Measurements from ENCODE around the gene SUGP1.

The SUGP1 gene

DNA sequence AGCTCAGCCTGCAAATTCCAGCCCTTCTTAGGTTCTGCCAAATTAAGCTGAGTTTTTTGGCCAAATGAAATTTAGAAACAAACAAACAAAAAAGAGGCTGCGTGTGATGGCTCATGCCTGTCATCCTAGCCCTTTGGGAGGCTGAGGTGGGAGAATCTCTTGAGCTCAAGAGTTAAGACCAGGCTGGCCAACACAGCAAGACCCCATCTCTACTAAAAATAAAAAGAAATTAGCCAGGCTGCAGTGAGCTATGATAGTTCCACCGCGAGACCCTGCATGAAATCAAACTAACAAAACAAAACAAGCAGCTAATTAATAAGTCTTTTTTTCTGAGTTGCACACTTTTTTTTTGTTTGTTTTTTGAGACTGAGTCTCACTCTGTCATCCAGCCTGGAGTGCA is 90.6 kb downstream of the SUGP1 start:
- no peak for DNase-seq (ENCODE audit: low read depth)

DNA sequence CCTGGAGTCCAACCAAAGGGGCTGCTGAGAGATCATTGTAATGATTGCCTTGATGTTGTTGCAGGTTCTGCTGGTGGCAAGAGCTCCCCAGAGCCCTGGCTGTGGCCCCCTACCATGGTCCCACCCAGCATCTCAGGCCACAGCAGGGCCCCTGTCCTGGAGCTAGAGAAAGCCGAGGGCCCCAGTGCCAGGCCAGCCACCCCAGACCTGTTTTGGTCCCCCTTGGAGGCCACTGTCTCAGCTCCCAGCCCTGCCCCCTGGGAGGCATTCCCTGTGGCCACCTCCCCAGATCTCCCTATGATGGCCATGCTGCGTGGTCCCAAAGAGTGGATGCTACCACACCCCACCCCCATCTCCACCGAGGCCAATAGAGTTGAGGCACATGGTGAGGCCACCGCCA is 93.1 kb downstream of the SUGP1 start:
- no peak for DNase-seq (ENCODE audit: low read depth)

DNA sequence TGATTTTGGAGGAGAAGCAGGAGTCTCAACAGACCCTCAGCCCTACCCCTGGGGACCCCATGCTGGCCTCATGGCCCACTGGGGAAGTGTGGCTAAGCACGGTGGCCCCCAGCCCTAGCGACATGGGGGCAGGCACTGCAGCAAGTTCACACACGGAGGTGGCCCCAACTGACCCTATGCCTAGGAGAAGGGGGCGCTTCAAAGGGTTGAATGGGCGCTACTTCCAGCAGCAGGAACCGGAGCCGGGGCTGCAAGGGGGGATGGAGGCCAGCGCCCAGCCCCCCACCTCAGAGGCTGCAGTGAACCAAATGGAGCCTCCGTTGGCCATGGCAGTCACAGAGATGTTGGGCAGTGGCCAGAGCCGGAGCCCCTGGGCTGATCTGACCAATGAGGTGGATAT is 93.6 kb downstream of the SUGP1 start:
- no peak for DNase-seq (ENCODE audit: low read depth)

DNA sequence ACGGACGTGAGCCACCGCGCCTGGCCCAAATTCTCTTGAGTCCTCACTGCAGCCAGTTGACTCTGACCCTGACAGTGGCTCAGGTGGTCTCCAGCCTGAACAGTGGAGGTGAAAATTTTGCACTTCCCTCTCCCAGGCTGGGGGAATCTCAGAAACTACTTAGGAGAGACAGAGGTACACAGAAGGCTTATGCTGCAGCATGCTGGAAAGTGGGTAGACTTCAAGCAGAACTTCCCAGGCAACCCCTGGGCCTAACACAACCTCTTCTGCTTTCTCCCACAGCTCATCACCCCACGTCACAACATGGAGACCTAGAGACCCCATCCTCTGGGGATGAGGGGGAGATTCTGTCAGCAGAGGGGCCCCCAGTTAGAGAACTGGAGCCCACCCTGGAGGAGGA is 94.1 kb downstream of the SUGP1 start:
- DNase-seq (ENCODE audit: low read depth): no peak

Data from T-helper 22 cell (primary cell).